H9 (cell line): Measurements from ENCODE around the gene NT5DC4. TPM values are rescaled to one million over a fixed set of nuclear protein-coding genes. Genes with fewer than 3 reads are reported as not detected.

ENCODE experiments used
- DNase-seq: peaks from one replicate; pipeline ENCODE4 v3.0.0-alpha.2; 2017
- H2AFZ ChIP-seq: one replicate; pipeline ENCODE4 v1.6.1; 2013; ENCODE audit warnings: mild to moderate bottlenecking, low read length, control low read depth, moderate library complexity
- H2AK5ac ChIP-seq: 2 replicates; pipeline ENCODE4 v1.6.1; 2013; ENCODE audit warnings: low read length, control low read depth, mixed read lengths; ENCODE audit not compliant: insufficient read length
- H2BK120ac ChIP-seq: one replicate; pipeline ENCODE4 v1.6.1; 2013; ENCODE audit warnings: low read depth, mild to moderate bottlenecking, low read length, control low read depth, inconsistent platforms; ENCODE audit not compliant: poor library complexity, severe bottlenecking
- H2BK12ac ChIP-seq: 2 replicates; pipeline ENCODE4 v1.6.1; 2013; ENCODE audit warnings: low read length, control low read depth, mixed read lengths, low read depth; ENCODE audit not compliant: insufficient read length
- H2BK15ac ChIP-seq: 2 replicates; pipeline ENCODE4 v1.6.1; 2013; ENCODE audit warnings: low read depth, low read length, control low read depth
- H2BK20ac ChIP-seq: one replicate; pipeline ENCODE4 v1.6.1; 2013; ENCODE audit warnings: low read depth, mild to moderate bottlenecking, low read length, control low read depth, inconsistent platforms; ENCODE audit not compliant: poor library complexity, severe bottlenecking
- H2BK5ac ChIP-seq: 2 replicates; pipeline ENCODE4 v1.6.1; 2013; ENCODE audit warnings: low read length, control low read depth, mixed read lengths; ENCODE audit not compliant: insufficient read length
- H3K14ac ChIP-seq: 2 replicates; pipeline ENCODE4 v1.6.1; 2013; ENCODE audit warnings: low read length, control low read depth; ENCODE audit not compliant: insufficient read depth
- H3K18ac ChIP-seq: 2 replicates; pipeline ENCODE4 v1.6.1; 2013; ENCODE audit warnings: low read depth, mild to moderate bottlenecking, mixed read lengths, low read length, control low read depth; ENCODE audit not compliant: insufficient read length
- H3K23ac ChIP-seq: 2 replicates; pipeline ENCODE4 v1.6.1; 2013; ENCODE audit warnings: low read length, control low read depth, mixed read lengths, low read depth; ENCODE audit not compliant: insufficient read length
- H3K23me2 ChIP-seq: 2 replicates; pipeline ENCODE4 v1.6.1; 2013; ENCODE audit warnings: low read depth, mild to moderate bottlenecking, mixed read lengths, low read length, control low read depth; ENCODE audit not compliant: insufficient read length, poor library complexity, severe bottlenecking
- H3K27ac ChIP-seq: 2 replicates; pipeline ENCODE4 v1.5.1; 2013; ENCODE audit warnings: low read length, control low read depth, mixed read lengths, low read depth; ENCODE audit not compliant: insufficient read length
- H3K27me3 ChIP-seq: 2 replicates; pipeline ENCODE4 v1.6.1; 2013; ENCODE audit warnings: low read length, control low read depth, inconsistent platforms; ENCODE audit not compliant: insufficient read depth
- H3K4ac ChIP-seq: 2 replicates; pipeline ENCODE4 v1.6.1; 2013; ENCODE audit warnings: low read depth, mild to moderate bottlenecking, control low read depth, inconsistent platforms, low read length, moderate library complexity
- H3K4me1 ChIP-seq: 2 replicates; pipeline ENCODE4 v1.6.1; 2013; ENCODE audit warnings: low read length, control low read depth, inconsistent platforms; ENCODE audit not compliant: insufficient read depth
- H3K4me2 ChIP-seq: 2 replicates; pipeline ENCODE4 v1.6.1; 2013; ENCODE audit warnings: low read length, control low read depth, mixed read lengths; ENCODE audit not compliant: insufficient read length, insufficient read depth
- H3K56ac ChIP-seq: 2 replicates; pipeline ENCODE4 v1.6.1; 2013; ENCODE audit warnings: low read depth, mild to moderate bottlenecking, mixed read lengths, low read length, control low read depth; ENCODE audit not compliant: insufficient read length
- H3K79me1 ChIP-seq: 2 replicates; pipeline ENCODE4 v1.6.1; 2013; ENCODE audit warnings: low read depth, mild to moderate bottlenecking, moderate library complexity, low read length, control low read depth, inconsistent platforms; ENCODE audit not compliant: insufficient read depth, poor library complexity, severe bottlenecking
- H3K79me2 ChIP-seq: 2 replicates; pipeline ENCODE4 v1.6.1; 2013; ENCODE audit warnings: low read length, control low read depth, inconsistent platforms; ENCODE audit not compliant: insufficient read depth
- H3K9ac ChIP-seq: 2 replicates; pipeline ENCODE4 v1.6.1; 2013; ENCODE audit warnings: low read length, control low read depth, mixed read lengths; ENCODE audit not compliant: insufficient read length; ENCODE audit errors: extremely low read depth
- H3K9me3 ChIP-seq: one replicate; pipeline ENCODE4 v1.6.1; 2013; ENCODE audit warnings: low read depth, low read length, inconsistent platforms; ENCODE audit not compliant: control insufficient read depth
- H3T11ph ChIP-seq: one replicate; pipeline ENCODE4 v1.6.1; 2013; ENCODE audit warnings: mild to moderate bottlenecking, low read length, control low read depth, inconsistent platforms
- H4K20me1 ChIP-seq: one replicate; pipeline ENCODE4 v1.6.1; 2013; ENCODE audit not compliant: control insufficient read depth, insufficient read length, insufficient read depth
- H4K5ac ChIP-seq: 2 replicates; pipeline ENCODE4 v1.6.1; 2013; ENCODE audit warnings: low read depth, mild to moderate bottlenecking, mixed read lengths, low read length, control low read depth; ENCODE audit not compliant: insufficient read length
- H4K8ac ChIP-seq: replicated peaks from 2 replicates; pipeline ENCODE4 v1.6.1; 2013; ENCODE audit warnings: low read length, control low read depth, mixed read lengths, low read depth; ENCODE audit not compliant: insufficient read length
- H4K91ac ChIP-seq: 2 replicates; pipeline ENCODE4 v1.6.1; 2013; ENCODE audit warnings: low read depth, mild to moderate bottlenecking, moderate library complexity, mixed read lengths, low read length, control low read depth; ENCODE audit not compliant: insufficient read length
- H3K27ac Mint-ChIP-seq, 3 experiments: 2 replicates in 2 of 3; 3 replicates in 1 of 3; pipeline ENCODE4 v1.8.0; 2020 to 2021; ENCODE audit warnings: mixed read lengths in 3 of 3, mild to moderate bottlenecking in 1 of 3, moderate library complexity in 1 of 3
- H3K27me3 Mint-ChIP-seq: 2 replicates; pipeline ENCODE4 v1.8.0; 2021; ENCODE audit warnings: low read depth, mild to moderate bottlenecking, moderate library complexity, mixed read lengths
- H3K36me3 Mint-ChIP-seq, 3 experiments: 2 replicates in 2 of 3; 3 replicates in 1 of 3; pipeline ENCODE4 v1.8.0; 2020 to 2021; ENCODE audit warnings: low read depth in 3 of 3, mixed read lengths in 3 of 3; ENCODE audit not compliant: insufficient read depth in 1 of 3
- H3K4me1 Mint-ChIP-seq, 2 experiments: 2 replicates each; pipeline ENCODE4 v1.8.0; 2020; ENCODE audit warnings: mixed read lengths in 2 of 2
- H3K4me3 Mint-ChIP-seq, 2 experiments: 2 replicates in 1 of 2; 3 replicates in 1 of 2; pipeline ENCODE4 v1.8.0; 2020 to 2021; ENCODE audit warnings: mild to moderate bottlenecking in 2 of 2, mixed read lengths in 2 of 2, moderate library complexity in 1 of 2
- H3K9me3 Mint-ChIP-seq, 2 experiments: 2 replicates in 1 of 2; 3 replicates in 1 of 2; pipeline ENCODE4 v1.8.0; 2020; ENCODE audit warnings: mild to moderate bottlenecking in 2 of 2, mixed read lengths in 2 of 2, moderate library complexity in 1 of 2
- CTCF ChIP-seq: fragments of 200-600 bp; sonication (generic); conservative IDR thresholded peaks from 3 replicates; pipeline ENCODE4 v1.8.0; 2021; ENCODE audit warnings: antibody characterized with exemption, mild to moderate bottlenecking
- WGBS: extraction: QIAGEN DNeasy Blood & Tissue Kit; methylation state at CpG from one replicate; pipeline ENCODE4 v1.1.7; 2013; ENCODE audit warnings: missing lambda C conversion rate, low lambda C conversion rate, mixed read lengths; ENCODE audit not compliant: insufficient read length; ENCODE audit errors: extremely low coverage; 5-methylcytosine and 5-hydroxymethylcytosine counted together
- total RNA-seq: library from RNA; stranded (reverse); gene quantifications from 2 replicates; pipeline ENCODE4 v1.2.1, GENCODE V29; 2021

The NT5DC4 gene
- total RNA-seq, 1 experiment from 2014 or later = not detected

GRCh38 chr2:112703684-112704083 lies 17.1 kb upstream of the NT5DC4 start:
- Histone ChIP-seq H3K27ac (no peak overlapping the region), H3K79me2 (no peaks in the 10 kb centered on the region), H2BK15ac (no peak overlapping the region), H3K9ac (no peak overlapping the region), H3K4me2 (no peak overlapping the region), H3K56ac (no peak overlapping the region), H3K9me3 (no peaks in the 10 kb centered on the region), H3K27me3 (no peaks in the 10 kb centered on the region), H2BK20ac (no peak overlapping the region), H3K4ac (no peak overlapping the region), H3T11ph (no peak overlapping the region), H3K14ac (no peak overlapping the region), H4K91ac (no peak overlapping the region), H3K23ac (no peak overlapping the region), H3K18ac (no peak overlapping the region), H4K20me1 (no peaks in the 10 kb centered on the region), H4K5ac (no peak overlapping the region), H4K8ac (no peak overlapping the region), H2AK5ac (no peak overlapping the region), H2AFZ (no peak overlapping the region), H2BK120ac (no peak overlapping the region), H3K23me2 (no peaks in the 10 kb centered on the region), H2BK5ac (no peak overlapping the region), H3K4me1 (no peaks in the 10 kb centered on the region), H3K79me1 (no peaks in the 10 kb centered on the region), H2BK12ac (no peak overlapping the region)
- Mint-ChIP-seq H3K9me3 (no peaks in the 10 kb centered on the region), H3K27me3 (peaks cover 9% of the 10 kb centered on the region; the same call in 1 of the 2 replicates), H3K27ac (no peak overlapping the region), H3K4me1 (no peaks in the 10 kb centered on the region), H3K4me3 (no peak overlapping the region), H3K36me3 (no peaks in the 10 kb centered on the region)
- TF ChIP-seq CTCF = no peak
- WGBS = no CpG with 5 or more reads among the region's 2 CpGs
- DNase-seq = no peak
